GM18867 (cell line): ENCODE results near the gene PDCD6IP.

Source experiments
- ATAC-seq: cut with Tn5 transposase; IDR thresholded peaks from one replicate; pipeline ENCODE4 v1.9.1; 2021; ENCODE audit warnings: mild to moderate bottlenecking, moderate library complexity; ENCODE audit not compliant: unreplicated experiment

PDCD6IP gene

DNA sequence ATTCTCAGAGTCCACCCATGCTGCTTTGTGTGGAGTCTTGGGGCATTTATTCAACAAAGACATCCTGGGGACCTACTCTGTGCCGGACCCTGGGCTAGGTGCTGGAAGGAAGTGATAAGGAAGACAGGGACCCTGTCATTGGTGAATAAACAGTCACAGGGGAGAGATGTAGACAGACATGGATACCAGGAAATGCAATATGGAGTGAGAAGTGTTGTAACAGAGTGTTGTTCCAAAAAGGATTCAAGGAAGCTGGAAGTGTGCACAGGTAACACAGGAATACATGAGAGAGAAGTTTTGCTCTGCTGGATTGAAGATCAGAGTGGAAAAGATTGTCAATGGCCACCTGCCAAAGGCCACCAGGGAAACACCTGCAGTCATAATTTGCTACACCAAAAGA, 89.0 kb downstream of the PDCD6IP start:
- ATAC-seq: no peak

DNA sequence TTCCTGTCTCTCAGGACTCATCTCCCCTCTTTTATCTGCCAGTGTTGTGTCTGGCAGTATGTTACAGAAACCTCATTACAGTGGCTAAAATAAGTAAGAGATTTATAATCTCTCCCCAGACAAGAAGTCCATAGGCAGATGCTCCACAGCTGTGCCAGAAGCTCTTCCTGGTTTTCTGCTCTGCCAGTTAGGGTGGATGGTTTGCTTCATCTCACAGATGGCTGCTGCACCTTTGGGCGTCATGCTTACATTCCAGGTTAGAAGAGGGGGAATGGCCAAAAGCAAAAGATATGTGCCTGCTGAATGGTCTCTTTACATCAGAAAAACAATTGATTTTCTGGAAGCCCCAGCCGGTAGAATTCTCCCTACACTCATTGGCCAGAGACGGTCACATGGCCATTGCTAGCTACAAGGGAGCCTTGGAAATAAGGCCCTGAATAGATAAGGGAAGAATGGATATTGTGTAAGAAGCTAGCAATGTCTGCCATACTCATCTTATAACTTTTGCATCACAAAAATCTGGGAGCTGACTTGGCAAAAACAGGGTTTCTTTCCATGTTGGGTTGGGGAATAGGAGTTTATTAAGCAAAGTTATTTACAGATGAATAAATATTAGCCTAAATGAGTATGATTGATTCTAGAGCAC, 91.1 kb downstream of the PDCD6IP start:
- ATAC-seq: no peak

DNA sequence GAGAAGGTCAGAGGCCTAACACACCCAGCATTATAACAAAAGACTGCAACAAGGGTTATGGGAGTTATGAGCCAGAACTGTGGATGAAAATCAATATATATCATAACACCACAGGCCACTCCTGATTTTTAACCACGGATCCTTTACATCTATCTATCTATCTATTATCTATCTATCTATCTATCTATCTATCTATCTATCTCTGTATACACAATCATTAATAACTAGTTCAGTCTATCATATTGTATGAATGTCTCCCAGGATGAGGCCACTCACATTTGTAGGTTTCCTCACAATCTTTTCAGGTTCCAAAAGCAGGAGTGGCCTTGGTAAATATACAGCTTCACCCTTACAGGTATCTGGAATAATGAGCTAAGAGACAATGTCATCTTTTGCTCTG, 94.2 kb downstream of the PDCD6IP start:
- no peak for ATAC-seq

DNA sequence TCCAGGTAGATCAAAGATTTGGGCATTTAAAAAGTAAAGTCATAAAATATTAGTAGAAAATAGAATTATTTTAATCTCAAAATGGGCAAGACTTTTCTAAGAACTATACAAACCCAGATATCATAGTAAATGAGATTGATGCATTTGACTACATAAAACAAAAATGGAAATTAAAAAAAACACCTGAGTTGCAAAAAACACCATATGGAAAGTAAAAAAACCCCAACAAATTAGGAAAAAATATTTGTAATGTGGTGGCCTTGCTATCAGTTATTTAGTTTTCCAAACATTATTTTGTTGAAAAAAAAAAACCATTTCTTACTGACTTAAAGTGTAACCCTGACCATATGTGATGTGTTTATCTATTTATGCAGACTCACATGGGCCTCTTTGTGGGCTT, 97.2 kb downstream of the PDCD6IP start:
- no peak for ATAC-seq

DNA sequence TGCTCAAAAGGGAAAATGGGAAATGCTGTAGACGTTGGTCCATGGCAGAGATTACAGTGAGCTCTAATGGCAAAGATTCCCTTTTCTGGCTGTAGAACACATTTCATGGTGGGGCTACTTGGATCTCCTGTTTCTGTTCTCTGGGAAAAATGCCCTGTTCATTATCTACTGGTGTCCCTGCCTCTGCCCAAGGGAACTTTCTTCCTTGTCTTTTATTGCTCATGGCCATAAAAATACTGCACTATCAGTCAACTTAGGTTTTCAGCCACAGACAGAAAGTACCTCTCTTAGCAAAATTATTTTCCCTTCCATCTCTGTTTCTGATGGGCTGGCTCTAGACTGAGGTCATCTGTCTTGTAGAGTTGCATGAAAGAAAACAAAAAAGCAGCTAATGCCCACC, 98.9 kb downstream of the PDCD6IP start:
- no peak for ATAC-seq

DNA sequence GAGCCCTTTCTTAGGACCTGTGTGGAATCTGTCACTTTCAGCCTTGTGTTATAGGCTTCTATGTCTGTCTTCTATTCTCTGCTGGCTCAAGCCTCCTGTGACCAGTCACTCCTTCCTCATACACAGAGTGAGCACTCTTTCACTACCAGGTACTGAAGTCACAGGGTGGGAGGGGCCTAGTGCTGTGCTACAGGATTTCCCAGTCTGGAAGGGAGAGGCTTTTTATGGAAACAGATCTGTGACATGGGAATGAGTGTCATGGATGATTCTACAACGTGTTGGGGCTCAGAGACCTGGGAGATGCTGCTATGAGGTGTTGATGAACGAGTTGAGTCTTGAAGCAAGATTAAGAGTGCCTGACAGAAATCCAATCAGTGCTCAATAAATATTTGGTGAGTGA, 100.5 kb downstream of the PDCD6IP start:
- ATAC-seq: no peak

DNA sequence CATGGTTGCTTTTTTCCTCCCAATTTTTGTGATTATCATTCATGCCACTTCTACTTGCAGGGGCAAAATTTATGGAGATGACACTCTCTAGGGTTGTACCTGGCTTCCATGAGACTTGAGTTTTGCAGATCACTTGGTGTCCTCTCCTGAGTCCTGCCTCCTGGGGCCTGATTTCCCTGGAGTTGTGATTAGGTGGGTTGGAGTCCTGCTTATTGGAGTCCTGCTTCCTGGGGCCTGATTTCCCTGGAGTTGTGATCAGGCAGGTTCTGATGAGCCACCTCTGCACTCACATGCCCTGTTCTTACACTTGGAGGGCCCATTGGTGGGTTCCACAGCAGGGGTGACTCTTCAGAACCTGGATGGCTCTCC, 102.0 kb downstream of the PDCD6IP start:
- ATAC-seq: no peak

DNA sequence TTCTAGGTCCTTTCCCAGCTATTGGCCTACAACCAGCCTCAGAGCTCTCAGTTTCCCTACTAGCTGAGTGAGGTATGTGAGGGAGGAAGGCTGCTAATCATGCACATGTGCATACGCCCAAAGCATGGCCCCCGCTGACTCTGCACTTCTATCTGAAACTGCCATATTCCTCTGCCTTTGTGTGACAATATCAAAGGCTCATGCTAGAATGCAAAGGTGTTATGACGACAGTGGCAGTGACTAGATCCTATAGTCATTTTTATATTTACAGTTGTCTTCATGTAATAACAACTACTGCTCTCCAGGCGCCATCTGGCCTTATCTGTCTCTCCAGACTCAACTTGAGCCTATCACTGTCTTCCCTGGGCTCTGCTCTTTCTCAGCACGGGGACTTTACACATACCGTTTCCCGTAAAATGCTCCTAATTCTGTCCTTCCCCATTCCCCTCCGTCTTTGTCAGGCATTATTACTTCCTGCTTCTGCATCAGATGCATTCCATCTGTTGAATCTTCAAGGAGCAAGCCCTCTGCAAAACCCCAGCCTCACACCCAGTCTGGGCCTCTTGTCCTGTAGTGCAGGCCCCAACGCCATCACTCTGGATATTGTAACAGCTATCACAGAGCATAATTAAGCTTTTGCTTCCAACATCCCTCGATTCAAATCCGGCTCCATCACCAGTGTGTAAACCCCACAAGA, 102.5 kb downstream of the PDCD6IP start:
- ATAC-seq: no peak

DNA sequence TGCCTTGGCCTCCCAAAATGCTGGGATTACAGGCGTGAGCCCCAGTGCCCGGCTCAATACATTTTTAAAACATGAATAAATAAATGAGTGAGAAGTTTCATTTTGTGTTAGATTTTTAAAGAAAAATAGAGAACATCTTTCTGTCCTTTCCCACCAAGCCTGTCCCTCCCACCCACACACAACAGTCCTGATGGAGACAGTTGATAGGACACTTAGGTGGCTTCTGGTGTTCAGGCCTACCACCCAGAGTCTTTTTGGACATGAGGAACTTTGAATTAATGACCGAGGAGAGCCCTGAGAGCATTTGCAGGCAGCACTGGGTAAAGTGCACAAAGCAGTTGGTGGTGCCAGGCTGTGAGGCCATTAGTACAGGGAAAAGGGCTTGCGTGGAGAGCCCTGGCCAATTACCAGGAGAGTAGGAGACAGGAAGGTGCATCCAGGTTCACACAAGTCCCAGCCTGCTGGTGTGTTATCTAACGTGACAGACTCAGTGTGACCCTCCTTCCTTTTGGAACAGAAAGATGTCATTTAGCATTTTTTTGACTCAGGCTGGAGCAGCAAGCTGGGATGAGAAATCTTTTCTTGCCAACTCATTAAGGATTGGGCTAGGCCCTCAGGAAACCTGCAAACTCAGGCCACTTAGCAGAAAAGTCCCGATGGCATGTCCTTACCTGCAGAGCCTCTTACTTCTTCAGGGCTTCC, 103.6 kb downstream of the PDCD6IP start:
- ATAC-seq: no peak

DNA sequence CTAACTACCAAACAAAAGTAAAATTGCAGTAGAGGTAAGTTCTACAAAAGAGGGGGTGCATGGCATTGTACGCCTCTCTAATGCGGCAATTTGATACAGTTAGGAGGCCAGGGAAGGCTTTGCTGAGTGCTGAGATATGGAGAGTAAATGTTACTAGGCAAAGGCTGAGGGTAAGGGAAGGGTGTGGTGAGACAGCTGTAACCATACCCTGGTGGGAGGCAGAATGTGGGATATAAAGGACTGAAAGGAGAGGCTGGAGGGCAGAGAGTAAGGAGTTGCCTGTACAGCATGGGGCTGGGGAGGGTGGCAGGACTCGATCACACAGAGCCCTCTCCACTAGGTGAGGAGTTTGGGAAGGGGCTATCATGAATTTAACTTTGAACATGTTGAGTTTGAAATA, 106.3 kb downstream of the PDCD6IP start:
- no peak for ATAC-seq

DNA sequence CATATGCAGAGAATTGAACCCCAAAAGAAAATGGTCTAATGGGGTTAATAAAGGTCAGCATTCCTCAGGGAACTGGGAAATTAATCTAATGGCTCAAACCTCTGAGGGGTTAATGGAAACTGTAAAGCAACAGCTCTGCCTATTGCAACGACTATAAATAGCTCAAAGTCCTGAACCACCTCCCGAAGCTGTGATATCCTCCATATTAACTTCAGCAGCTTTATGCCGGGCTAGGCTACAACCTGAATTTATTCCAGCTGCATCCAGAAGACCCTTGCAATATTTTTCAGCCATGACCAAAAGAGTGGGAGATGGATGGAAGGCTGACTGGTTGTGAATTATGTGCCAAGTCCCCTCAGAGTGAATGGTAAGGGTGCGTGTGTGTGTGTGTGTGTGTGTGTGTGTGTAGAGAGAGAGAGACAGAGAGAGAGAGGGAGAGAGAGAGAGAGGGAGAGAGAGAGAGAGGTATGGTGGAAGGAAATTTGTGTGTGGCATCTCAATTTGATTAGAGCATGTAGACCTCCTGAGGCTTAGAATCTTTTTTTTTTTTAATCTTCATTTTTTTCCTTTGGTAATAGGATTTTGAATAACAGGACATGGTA, 109.9 kb downstream of the PDCD6IP start:
- ATAC-seq: no peak

DNA sequence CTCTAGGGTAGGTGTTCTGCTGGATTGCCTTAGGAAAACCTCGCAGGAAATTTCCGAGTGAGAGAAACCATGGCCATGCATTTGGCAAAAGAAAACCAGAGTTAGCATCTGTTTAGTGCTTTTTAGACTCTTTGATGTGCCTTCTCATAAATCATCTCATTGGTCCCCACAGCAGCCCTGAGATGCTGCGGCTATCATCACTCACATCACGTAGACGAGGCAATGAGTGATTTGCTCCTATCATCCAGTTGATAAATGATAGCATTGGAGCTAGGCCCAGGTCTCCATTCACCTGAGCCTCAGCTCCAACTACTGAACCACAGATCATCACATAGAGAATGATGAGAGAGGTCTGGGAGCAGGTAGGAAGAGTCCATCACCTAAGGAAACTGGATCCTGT, 111.1 kb downstream of the PDCD6IP start:
- ATAC-seq: no peak

DNA sequence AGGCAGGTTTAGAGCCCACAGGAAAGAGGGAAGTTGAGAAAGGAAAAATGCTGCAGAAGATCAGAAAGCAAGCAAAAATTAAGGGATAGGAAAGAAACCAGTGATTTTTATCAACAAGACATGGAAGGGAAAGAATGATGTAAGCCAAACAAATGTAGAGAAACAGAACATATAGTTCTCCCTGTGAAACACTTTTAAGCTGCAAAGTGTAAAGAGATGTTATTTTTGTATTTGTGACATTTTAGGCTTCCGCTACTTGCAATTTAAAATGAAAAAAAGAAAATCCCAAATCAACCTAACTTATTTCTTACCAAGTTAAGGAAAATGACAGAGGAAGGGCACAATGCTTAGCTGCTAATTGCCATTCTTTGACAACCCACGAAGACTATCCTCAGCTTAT, 111.6 kb downstream of the PDCD6IP start:
- ATAC-seq: no peak

DNA sequence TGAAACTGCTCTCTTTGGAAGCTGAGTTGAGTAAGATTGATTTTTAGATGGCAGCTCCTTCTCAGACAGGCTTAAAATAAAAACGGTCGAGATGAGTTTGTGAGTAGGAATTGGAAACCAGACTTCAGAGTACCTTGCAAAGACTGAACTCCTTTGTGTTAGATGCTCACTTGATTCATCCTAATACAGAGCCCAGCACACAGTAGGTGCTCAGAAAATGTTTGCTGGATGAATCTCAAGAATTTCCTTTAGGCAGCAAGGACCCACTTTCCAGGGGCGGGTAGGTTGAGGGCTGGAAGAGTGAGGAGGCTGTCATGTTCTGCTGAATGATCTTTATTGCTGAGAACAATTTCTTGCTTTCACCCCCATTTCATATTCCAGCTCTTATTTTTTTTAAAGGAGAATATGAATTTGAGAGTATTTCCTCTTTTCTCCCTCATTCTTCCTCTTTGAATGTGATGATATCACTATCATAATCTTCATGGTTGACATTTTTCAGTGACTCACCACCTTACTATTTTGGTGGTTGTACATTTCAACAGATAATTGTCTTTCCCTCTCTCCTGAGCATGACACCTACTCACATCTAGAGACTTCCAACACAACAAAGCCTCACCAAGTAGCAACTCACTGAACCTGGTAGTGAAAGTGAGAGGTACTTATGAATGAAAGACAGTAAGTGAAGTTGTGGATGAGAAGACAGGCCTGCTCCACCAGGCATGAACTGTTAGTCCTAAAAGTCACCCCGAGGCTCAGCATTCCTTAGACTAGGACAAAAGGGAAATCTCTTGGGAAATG, 113.3 kb downstream of the PDCD6IP start:
- no peak for ATAC-seq

DNA sequence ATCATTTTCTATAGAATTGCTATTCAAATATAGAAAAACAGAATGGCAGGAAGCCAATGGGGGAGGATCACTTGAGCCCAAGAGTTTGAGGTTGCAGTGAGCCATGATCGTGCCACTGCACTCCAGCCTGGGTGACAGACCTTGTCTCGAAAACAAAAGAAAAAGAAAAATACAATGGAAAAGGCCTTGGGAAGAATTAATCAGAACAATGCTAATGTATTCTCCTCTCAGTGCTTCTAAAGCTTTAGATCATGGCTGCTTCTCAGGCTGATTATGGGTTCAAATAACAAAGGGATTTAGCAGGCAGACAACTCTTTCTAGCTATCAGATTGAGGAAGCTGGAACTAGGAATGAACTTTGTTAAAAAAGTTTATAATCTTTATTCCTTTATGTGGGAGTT, 115.8 kb downstream of the PDCD6IP start:
- no peak for ATAC-seq

DNA sequence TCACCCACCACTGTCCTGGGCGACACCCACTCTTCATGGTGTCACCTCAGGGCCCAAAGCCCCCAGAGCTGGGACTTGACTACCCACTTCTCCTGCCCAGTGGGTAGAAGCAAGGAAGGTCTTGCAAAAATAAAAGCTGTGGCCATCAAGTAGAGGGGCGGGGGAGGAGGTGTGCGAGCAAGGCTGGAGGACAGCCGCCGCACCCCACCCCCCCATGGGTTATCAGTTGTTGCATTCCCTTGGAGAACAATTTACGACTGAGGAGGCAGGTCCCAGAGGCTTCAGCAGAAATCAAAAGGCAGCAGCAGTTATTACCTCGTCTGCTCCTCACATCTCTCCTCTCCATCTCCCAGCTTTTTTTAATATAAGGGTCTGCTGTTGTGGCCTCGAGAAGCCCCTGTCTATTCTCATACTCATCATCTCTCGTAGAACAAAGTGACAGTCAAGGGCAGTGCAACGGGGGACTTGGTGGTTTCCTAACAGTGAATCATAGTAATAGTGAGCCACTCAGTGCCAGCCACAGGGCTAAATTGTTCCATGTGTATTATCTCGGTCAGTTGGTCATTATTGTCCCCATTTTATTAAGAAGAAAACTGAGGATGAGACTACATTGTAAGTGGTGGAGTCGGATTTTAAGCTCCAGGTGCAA, 116.4 kb downstream of the PDCD6IP start:
- ATAC-seq: no peak

DNA sequence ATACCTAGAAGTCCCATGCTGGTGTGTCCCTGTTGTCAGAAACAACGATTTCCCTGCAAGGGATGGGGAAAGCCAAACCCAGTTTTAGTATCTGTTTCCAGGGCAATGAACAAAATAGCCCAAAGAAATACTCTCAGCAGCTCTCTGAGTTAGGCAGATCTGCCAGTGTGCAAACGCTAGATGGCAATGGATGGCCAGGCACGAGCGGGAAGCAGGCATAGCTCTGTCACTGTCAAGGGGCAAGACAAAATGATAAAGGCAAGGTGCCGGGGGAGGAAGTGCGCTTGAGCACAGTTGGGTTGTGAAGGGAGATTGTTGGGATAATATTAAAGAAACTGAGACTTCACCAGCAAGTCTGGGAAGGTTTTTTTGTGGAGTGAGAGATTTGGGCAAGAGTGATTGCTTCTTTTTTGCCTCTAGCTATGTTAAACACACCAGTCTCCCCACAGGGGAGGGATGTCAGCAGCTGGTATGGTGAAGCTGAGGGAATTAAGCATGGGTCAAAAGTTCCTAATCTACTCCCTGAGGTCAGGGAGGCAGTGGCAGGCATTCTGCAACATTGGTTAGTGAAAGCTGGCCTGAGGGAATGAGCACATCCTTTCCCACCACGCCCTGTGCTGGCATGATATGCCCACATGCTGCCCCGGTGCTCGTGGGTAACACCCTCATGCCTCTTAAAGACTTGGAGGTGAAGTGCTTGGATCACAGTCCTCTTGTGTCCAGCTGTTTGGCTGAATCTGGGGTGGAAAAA, 117.5 kb downstream of the PDCD6IP start:
- peak; percentile 43 for ATAC-seq

DNA sequence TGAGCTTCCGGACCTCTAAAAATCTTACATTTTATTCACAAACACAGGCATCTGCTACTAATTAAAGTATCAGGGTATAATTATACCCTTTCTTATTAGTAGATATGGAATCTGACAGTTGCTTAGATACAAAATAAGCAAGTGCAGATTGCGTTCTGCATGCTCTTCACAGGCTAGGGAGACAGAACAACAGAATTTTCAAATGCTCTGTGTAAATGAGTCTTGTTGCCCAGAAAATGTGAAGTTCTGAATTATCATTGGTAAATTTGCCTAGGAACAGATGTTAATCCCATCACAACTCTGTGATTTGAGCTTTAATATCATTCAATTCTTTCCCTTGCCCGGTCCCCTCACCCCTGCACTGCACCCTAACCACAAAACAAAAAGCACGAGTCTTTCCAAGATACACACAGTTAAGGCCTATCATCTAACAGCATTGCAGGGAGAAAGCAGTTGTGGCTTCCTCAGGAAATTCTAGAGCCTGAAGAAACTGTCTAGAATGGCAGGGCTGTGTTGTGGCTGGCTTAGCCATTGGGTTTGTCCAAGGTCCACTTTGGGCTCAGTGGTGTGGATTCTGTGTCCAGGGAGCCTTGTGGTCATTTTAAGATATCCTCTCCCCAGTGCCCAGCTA, 119.8 kb downstream of the PDCD6IP start:
- no peak for ATAC-seq
